G401.6 (cell line): ENCODE data around the gene RNLS.
"Not testable (repeated sequence)": the region's sequence is repeated elsewhere in the genome, so short reads cannot be mapped to it uniquely, and the experiment has no call there.

Source experiments
- FAIRE-seq: peaks from 2 replicates; lab custom pipeline; 2012; peaks lifted over from hg19 to GRCh38; lab: Jason Lieb, UNC

The RNLS gene

GRCh38 chr10:88293073-88293472, 290.0 kb downstream of the RNLS start:
- no peak for FAIRE-seq

GRCh38 chr10:88292185-88292514, 291.0 kb downstream of the RNLS start:
- FAIRE-seq, result no peak

DNA sequence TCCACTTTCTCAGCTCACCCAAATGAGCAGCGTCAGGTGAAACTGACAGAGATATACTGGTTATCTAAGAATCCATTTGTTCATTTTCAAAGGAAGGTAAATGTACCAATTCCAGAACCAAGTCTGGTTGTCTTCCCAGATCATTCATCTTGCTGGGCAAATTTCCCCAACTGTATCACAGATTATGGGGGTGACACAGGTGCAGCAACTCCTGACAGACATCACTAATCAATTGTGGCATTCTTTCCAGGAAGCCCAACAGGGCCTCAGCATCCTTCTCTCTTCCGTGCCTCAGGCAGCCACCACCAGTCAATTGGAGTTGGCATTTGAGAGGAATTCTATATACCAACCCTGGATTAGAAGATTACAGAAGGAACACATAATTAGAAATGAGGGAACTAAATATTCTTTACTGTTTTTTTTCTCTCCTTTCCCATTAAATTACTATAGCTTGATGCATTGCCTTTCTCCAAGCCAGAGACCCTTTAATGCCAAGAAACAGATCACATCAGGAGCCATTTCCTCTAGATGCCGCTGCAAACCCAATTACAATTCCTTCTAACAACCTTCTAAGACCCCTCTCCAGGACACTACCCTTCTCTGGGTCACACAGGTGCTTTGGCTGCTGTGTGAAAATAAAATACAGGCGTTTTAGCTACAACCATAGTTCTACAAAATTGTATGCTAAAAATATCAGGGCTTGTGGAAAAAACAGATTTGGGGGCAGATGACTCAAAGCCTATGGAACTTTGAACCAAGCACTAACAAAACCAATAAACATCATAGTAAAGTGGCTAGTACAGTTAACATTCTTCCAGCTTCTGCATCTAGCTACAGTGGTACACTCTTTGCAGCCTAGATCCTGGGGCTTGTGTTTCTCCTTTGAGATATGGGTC, 291.6 kb downstream of the RNLS start:
- FAIRE-seq, result no peak

GRCh38 chr10:88289342-88289741, 293.8 kb downstream of the RNLS start:
- no peak for FAIRE-seq

GRCh38 chr10:88288320-88289059, 294.6 kb downstream of the RNLS start:
- FAIRE-seq, result no peak

GRCh38 chr10:88286030-88286429, 297.1 kb downstream of the RNLS start:
- no peak for FAIRE-seq

DNA sequence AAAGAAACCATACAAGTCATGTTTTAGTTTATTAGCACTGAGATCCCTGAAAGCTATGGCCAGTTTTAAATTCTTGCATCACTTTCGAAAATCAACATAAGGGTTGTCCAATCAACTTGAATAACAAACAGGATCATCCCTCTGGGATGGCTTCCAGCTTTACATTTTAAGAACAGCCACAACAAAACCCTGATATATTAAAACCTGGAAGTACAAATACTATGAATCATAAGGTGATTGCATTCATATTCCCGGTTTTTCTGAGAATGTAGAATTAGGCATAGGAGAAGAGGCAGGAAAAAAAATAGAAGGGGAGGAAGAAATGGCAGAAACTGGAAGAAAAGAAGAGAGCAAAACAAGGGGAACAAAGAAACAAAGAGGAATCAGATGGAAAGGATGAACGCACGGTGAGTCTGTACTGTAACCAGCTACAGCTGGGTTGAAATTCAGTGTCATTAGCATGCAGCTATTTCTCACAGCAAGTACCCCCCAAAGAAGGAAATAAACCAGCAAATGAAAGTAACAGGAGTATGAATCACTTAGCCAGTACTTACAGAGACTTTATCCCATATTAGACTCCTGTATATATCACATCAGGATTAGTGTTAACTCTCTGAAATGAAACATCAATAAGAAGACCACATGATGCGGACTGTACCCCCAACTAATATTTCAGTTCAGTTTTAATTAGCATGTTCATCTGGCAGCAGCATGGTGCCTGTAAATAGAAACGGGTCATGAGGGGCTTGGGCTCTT, 301.3 kb downstream of the RNLS start:
- FAIRE-seq, result no peak

- FAIRE-seq, result no peak
Measured at GRCh38 chr10:88280518-88280917, 302.6 kb downstream of the RNLS start.

GRCh38 chr10:88278912-88279311, 304.2 kb downstream of the RNLS start:
- no peak for FAIRE-seq

- not testable (repeated sequence) for FAIRE-seq
Measured at GRCh38 chr10:88276945-88277344, 306.2 kb downstream of the RNLS start.

- no peak for FAIRE-seq
Measured at GRCh38 chr10:88274286-88274685, 308.8 kb downstream of the RNLS start.

DNA sequence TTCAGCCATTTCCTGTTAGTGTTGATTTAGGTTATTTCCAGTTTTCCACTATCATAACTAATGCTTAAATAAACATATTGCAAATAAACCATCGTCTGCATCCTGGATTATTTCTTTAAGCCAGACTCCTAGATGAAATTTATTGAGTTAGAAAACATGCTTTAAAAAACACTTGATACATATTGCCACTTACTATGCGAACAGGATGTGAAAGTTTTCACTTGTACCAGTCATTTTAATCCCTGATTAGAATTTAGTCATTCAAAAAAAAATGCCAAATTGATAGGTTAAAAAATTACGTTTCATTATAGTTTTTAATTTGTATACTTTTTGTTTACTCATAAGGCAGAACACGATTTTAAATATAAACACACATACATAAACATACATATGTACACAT, 309.6 kb downstream of the RNLS start:
- FAIRE-seq, result no peak

DNA sequence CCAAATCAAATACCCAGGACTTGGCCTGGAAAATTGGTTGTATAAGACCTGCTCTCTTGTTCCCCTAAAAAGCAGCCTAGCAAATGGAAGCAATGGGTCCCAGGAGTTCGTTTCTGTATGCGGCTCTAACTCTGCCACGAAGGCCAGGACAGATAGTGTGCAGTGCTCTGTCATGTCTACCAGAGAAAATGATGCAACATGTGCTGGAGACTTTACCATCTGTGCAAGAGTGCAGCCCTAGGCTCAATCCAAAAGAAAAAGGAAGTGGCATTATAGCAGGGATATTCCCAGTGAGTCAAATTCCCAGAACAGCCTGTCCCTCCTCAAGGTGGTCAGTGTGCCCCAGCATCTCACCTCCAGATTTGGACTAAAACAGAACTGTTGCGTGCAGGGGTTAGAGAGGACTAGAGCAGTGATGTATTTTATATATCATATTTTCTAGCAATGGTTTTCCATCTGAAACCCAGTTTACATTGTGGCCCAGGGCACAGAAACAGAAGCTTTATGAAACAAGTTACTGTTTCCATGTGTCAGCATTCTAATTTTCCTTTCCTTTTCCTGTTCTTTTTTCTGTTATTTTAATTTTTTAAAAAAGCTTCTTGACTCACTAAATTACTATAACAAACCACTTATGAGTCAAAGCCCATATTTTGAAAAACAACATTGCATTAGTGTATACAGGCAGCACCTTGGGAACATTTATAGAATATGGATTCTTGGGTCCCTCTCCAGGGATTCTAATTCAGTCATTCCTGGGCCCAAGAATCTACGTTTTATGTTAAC, 311.2 kb downstream of the RNLS start:
- FAIRE-seq, result no peak

GRCh38 chr10:88270871-88271713, 312.0 kb downstream of the RNLS start:
- no peak for FAIRE-seq

GRCh38 chr10:88270061-88270808, 312.9 kb downstream of the RNLS start:
- FAIRE-seq, result no peak

DNA sequence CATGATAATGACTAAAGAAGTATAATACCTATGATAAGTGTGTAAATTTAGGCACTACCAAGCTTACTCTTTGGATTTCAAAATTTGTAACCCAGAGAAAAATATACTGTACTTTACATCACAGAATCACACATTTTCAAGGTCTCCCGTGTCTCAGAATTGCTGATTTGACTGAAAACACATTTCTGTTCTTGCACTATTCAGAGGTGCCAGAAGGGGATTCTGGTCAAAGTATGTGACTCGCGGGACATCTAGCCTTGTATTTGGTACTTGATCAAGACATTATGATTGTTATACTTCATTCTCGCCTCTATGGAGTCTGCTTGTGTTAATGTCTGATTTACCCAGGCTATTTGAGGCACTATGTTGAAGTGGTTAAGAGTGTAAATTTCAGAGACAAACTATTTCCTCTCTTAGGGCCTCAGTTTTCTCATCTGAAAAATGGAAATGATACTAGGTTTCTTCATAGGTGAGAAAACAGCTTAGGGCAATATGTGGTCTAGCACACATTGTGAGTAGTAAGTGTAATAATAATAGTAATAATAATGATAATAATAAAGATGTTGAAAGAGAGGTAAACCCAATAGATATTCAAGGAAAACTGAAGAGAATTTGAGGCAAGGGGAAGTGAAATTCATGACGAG, 320.4 kb downstream of the RNLS start:
- FAIRE-seq, result no peak

DNA sequence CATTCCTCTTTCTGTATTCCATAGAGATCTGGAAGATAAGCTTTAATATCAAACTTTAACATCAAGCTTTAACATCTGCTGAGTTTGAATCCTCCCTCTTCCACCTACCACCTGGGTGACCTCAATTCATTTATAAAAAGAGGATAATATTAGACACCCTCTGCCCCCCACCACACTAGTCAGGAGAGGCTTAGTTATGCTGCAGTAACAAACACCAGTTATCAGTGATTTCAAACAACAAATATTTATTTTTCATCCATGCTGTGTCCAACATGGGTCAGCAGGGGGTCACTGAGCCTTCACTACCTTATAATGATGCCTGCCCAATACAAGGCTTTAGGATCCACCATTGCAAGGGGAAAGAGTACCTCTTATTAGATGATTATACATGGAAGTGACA, 322.0 kb downstream of the RNLS start:
- no peak for FAIRE-seq

DNA sequence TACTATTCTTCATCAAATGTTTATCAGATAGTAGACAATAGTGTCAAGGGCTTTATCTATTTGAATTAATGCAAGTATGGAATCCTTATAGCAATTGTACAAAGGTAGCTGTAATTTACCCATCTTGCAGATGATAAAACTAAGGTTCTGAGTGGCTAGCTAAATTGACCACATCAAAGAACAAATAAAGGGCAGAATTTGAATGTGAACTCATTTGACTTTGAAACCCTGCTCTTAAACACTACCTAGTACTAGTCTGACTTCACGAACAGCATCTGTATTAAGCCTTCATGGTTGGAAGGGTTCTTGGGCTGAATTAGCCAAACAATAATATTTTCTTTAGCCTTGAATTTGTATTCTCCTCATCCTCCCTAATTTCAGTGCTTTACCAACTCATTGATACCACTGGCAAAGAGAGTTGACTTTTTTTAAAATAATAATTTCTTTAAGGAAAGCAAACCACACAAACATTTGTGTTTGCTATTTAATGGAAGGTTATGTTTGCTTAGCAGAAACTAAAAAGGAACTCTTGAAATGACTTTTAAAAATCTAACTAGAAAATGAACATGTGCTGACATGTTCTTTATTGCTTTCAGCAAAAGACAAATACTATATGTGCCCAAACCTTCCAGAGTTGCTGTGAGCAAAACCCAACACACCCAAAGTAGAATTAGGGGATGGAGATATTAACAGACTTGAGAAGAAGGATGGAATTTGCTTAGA, 322.6 kb downstream of the RNLS start:
- no peak for FAIRE-seq

DNA sequence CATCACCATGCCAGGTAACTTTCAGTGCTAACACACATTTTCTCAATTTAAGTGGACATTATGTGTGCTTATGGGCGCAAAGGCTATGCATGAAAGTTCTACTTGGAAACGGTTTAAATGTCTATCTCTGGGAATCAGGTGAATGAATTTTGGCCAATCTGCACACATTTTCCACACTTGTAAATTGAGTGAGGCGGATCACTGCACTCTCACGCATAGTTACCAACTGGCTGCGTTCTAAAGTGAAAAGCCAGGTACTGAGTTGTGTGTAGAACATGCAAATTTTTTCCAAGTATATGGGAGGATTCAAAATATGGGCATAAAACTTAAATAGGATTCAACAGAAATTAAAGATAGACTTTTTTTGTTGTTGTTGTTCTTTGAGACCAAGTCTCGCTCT, 323.7 kb downstream of the RNLS start:
- FAIRE-seq, result no peak
